Measurements from ENCODE around the gene DSCAML1. TPM values are rescaled to one million over a fixed set of nuclear protein-coding genes. Genes with fewer than 3 reads are reported as not detected.

The DSCAML1 gene
- total RNA-seq, 1 experiment from 2014 or later, result not detected

DNA sequence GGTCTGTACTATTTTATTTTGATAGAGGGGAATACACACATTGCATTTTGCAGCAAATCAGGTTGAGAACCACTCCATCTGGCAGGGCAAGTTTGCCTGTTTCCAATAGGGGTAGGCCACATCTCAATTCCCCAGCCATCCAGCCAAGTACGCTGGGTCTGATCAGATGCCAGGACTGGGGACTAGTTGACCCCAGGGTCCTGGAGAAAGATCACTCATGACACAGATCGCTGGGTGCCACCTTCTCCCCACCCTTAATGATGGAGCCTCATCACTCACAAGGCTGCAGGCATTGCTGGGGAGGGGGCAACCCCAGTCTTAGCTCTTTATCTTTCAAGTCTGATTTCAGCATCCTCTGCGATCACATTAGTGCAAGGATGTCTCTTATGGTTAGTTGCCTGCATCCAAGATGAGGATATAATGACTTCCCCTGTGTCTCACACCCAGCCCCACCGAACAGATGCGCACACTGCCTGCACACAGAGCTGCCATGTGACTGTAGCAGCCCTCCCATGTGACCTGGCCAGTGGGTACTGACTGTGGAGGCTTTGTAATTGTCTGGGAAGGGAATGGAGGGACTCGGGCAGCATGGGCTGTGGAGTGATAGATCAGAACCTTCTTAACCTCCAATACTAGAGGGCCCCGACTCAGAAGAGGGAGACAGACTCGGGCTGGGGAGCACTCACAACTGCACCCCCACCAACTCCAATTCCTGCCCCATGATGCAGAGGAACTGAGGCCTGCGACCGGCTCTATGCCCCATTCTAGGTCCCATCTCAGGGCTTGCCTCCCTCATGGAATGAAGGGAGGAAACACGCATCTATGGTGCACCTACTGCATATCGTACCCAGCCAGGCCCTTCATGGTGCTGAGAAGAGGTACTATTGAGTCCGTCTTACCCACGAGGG is 155.8 kb downstream of the DSCAML1 start:
- DNase-seq (ENCODE audit: low read depth), result no peak

DNA sequence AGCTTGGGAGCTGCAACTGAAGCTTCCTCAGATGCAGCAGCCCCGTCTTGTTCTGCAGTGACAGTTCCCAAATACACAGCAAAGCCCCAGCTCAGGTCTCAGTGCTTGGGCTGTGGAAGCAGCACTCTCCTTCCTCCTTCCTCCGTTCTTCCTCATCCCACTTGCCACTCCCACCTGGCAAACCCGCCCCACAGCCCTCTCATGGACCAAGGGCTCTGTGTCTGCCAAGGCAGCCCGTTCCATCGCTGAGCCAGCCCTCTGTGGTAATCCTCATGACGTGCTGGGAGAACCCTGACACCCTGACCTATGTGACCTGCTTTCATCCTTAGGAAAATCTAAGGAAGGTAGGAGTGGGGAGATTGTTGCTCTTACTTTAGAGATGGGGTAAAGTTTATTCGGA is 157.0 kb downstream of the DSCAML1 start:
- DNase-seq (ENCODE audit: low read depth), result no peak

GRCh38 chr11:117639601-117640000 is 157.4 kb downstream of the DSCAML1 start:
- no peak for DNase-seq (ENCODE audit: low read depth)

DNA sequence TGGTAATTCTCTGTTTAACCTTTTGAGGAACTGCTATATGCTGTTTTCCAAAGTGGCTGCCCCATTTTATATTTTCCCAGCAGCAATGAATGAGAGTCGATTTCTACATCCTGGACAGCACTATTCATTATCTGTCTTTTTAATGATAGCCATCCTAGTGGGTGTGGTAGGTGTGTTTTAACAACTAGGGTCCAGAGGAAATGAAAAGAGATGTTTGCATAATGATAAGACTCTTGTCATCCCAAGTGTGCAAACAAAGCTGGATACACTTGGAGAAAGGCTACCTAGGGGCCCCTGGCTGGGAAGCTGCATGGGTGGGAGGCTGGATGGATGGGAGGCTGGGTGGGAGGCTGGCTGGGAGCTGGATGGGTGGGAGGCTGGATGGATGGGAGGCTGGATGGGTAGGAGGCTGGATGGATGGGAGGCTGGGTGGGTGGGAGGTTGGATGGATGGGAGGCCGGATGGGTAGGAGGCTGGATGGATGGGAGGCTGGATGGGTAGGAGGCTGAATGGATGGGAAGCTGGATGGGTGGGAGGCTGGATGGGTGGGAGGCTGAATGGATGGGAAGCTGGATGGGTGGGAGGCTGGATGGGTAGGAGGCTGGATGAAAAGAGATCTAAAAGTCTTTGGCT is 158.0 kb downstream of the DSCAML1 start:
- no peak for DNase-seq (ENCODE audit: low read depth)

GRCh38 chr11:117634756-117635603 is 162.0 kb downstream of the DSCAML1 start:
- DNase-seq (ENCODE audit: low read depth), result peak; percentile 11

GRCh38 chr11:117633976-117634755 is 162.8 kb downstream of the DSCAML1 start:
- no peak for DNase-seq (ENCODE audit: low read depth)

- DNase-seq (ENCODE audit: low read depth), result no peak
Observed at GRCh38 chr11:117633186-117633754, 163.7 kb downstream of the DSCAML1 start.

GRCh38 chr11:117632306-117632705 is 164.7 kb downstream of the DSCAML1 start:
- DNase-seq (ENCODE audit: low read depth), result no peak

- DNase-seq (ENCODE audit: low read depth), result no peak
Observed at GRCh38 chr11:117631336-117632140, 165.5 kb downstream of the DSCAML1 start.

GRCh38 chr11:117629891-117630538 is 167.0 kb downstream of the DSCAML1 start:
- DNase-seq (ENCODE audit: low read depth), result no peak

DNA sequence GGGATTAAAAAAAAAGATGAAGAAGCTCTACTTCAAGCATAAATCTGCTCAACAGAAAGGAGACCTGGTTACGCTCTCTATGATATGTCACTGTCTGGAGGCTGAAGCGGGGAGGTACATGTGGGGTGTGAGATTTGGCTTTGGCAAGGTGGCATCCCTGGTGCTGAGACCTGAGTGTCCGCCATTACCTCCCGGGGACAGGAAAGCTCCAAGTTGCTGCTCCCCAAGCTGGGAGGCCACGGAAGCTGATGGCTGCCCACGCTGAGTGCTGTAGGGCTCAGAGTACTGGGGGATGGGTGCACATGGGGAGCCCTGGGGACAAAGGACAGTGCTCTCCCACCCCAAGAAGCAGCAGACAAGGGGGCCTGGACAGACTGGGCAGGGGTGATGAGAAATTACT is 167.9 kb downstream of the DSCAML1 start:
- DNase-seq (ENCODE audit: low read depth), result no peak

DNA sequence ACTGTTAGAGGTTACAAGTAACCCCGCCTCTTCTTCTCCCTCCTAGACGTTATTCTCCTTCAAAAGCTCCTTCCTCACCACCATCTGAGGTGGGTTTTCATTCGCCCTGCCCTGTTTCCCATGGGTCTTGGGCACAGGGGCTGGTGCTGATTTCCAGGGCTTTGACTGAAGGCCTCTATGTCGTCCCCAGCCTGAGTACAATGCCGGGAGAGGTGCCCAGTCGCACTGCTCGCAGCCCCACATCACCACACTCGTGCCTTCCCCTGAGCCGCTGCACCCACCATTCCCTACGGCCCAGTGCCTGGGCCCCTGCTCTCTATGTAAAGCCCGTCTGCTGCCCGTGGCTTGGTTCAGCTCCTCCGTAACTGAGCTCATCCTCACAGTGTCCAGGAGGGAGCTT is 169.8 kb downstream of the DSCAML1 start:
- DNase-seq (ENCODE audit: low read depth), result no peak

GRCh38 chr11:117626576-117626975 is 170.4 kb downstream of the DSCAML1 start:
- no peak for DNase-seq (ENCODE audit: low read depth)

DNA sequence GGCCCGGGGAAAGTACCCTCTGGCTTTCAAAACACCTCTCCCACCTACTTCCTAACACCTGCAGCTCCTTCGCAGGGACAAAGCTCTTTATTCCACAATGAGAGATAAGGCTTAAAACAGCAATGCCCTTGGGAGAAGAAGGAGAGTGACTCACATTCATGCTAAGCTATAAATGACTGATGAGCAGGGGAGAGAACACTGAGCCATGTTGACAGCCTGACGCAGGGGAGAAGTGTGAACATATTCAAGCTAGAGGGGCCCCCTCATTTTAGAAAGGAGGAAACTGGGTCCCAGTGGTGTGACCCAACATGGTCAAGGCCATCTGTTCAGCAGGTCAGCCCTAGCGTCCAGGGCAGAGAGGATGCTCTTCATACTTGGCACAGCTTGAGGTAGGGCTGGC is 171.8 kb downstream of the DSCAML1 start:
- DNase-seq (ENCODE audit: low read depth), result no peak

DNA sequence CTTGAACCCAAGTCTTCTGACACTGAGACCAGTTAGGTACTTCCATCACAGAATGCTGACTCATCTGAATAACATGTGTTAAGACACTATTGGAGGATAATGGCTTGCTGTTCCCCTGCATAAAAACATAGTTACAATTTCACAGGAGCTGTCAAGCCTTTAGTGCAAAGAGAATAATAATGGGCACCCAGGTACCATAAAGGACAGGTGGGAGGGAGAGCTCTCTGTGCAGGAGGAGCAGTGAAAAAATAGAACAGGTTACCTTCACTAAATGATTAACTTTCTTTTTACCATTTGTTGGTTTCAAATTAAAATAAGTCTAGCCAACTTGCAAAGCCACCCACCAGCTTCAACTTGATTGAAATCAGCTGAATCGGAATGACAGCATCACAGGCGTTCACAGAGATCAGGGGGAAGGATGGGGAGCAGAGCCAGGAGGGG is 173.2 kb downstream of the DSCAML1 start:
- DNase-seq (ENCODE audit: low read depth), result no peak

DNA sequence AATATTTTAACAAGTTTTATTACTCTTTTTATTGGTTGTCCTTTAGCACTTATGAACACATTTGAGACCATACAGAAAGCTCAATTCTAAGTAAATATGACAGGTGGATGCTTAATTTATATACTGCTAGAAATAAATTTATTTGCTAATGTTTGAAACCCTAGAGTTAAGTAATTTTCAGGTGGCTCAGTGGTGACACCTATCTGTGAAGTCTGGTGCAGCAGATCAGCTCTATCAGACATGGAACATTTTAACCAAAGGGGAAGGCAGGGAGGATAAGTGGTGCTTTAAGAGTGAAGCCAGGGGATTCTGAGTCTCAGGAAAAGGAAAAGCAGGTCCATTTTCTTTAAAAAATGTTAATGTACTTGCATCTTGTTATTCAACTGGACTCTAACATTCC is 175.8 kb downstream of the DSCAML1 start:
- DNase-seq (ENCODE audit: low read depth), result peak; percentile 34

GRCh38 chr11:117620659-117621058 is 176.4 kb downstream of the DSCAML1 start:
- DNase-seq (ENCODE audit: low read depth), result no peak

DNA sequence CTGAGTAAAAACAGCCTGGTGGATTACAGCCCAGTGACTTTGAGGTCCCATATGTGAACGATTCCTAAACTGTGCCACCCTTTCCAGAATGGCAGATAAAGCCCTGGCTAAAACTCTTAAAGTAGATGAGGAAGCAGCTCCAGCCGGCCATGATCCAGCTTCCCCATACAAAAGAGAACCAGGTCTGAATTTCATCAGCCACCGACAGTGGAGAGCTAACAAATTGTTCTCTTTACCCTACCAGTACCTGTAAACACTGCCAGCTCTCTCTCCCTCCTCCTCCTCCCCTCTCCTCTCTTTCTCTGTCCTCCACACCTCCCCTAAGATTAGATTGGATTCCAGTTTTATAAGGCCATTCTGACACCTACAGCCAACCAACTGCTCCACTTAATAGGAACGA is 176.9 kb downstream of the DSCAML1 start:
- DNase-seq (ENCODE audit: low read depth), result no peak

DNA sequence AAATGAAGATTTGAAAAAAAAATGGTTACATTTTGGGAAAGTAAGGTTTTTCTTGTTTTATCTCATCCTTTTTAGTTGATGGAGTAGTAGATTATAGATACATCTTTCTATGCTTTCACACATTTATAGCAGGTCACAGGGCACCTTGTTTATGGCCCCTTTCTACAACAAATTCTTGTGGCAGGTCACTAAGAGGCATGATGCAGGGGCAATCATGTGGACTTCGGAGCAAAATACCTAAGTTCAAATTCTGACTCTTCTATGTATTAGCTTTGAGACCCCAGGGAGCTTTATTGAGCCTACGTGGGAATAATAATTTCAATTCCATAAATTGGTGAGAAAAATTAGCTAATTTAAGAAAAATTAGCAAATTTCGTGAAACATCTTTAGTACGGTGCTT is 177.4 kb downstream of the DSCAML1 start:
- DNase-seq (ENCODE audit: low read depth), result no peak

Measured in HT1080 (cell line).